Skin of body (tissue), 2 donors: Measurements from ENCODE around the gene PPIL6. TPM values are rescaled to one million over a fixed set of nuclear protein-coding genes. Genes with fewer than 3 reads are reported as not detected.
A peak's percentile ranks its signal among the peaks of the same experiment; 100 is the strongest.

Experiments used
- DNase-seq: peaks from one replicate; lab custom pipeline; 2025; lab: John Stamatoyannopoulos, UW
- total RNA-seq: library from RNA; depleted of rRNA; stranded (reverse); fragments of >200 nt; gene quantifications from one replicate; pipeline ENCODE4 v1.2.3, GENCODE V29; 2014

Gene PPIL6
- total RNA-seq, 1 donor from 2014 or later: 4.1 TPM

DNA sequence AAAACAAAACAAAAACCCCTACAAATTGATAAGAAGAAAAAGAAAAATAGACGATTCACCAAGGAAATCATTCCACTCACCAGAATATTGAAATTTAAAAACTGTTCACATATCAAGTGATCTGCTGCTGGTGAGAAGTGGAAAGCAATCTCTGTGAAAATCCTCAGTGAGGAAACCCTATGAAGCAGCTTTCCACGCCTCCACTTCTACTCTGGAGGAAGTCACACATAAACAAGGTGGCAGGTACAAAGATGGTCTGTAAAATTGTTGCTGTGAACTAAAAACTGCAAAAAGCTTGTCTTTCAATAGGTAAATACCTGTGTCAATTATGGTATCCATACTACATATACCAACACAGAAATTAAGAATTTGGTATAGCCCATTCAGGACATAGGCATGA lies 76.7 kb downstream of the PPIL6 start:
- DNase-seq: no peak

DNA sequence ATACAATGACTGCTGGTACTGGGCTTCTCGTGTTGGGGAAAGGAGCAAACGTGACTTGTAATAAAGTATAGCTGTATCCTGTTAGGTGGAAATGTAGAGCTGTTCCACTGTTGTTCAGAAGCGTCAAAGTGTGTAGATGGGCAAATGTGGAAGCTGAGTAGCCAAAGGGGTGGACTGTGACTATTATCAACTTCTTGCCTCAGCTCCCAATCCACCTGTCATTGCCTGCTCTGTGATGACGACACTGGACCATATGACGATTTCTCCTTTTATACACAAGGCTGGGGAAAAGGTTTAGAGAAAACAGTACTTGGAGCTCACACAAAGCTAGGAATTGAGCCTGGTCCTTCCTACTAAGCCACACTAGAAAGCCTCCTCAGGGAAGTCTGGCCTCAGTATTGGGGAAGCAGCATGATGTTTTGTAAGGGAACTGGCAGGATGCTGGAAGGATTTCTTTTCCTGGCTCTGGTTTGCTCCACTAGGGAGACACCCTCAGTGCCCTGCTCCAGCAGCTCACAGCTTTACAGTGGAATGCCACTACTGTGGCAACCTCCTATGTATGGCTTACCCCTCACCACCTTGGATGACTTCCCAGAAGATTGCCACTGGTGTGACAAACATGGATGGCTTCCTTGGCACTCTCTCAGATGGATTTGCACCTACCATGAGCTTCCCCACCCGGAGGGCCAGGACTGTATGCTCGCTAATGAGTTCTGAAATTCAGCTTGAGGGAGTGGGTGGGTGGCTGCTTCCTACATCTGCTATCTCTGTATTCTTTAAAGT lies 78.1 kb downstream of the PPIL6 start:
- no peak for DNase-seq

DNA sequence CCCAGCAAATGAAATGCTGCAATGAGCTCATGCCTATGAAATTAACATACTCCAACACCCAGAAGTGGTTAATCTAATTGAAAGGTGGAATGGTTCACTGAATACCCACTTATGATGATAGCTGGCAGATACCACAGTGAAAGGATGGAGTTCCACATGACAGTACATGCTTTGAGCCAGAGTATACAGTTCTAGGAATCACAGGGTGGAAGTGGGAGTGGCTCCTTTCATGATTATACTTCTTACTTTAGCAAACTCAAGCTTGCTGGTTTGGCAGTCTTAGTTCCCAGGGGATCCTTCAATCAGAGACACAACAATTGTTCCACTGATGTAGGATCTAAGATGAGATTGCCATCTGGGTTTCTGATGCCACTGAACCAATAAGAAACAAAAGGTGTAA lies 79.6 kb downstream of the PPIL6 start:
- DNase-seq: no peak

DNA sequence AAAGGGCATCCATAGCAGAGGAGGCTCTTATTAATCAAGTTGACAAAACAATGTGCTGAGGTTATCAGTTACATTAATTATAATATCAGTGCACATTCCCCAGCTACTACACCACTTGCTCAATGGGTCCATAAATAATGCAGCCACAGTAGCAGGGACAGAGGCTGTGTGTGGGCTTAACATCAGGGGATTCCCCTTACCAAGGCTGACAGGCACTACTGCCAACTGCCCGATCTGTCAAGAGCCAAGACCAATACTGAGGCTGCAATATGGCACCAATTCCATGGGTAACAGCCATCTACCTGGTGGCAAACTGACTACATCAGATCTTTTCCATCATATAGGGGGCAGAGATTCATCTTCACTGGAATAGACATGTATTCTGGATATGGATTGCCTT lies 80.1 kb downstream of the PPIL6 start:
- DNase-seq: no peak

DNA sequence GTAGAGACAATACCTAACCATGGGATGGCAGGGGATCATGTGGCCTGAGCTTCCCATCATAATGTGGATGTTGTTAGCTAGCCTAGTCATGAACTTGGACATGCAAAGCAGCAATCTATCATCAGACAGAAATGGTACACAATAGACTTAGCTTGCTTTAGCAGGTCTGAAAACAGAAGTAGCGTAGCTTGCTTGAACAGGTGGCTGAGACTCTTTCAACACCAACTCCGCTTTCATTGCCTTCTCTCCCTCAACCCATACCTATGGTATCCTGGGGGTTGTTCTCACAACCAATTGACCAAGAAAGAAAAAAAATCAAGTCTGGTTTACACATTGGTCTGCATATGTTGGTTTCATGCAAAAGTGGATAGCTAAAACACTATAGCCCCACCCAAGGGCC lies 81.2 kb downstream of the PPIL6 start:
- no peak for DNase-seq

DNA sequence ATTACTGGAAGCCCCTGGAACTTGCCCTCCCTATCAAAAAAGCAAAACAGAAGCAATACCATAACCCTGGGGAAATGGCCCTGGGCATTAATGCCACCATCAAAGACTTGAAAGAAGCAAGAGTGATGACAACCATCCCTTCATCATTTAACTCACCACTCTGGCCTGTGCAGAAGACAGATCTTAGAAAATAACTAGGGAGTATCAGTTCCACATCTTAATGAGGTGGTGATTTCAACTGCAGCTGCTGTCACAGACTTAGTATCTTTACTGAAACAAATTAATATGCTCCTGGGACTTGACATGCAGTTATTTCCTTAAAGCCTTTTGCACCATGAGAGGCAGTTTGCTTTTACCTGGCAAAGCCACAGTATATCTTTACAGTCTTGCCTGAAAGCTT lies 82.2 kb downstream of the PPIL6 start:
- DNase-seq: no peak

DNA sequence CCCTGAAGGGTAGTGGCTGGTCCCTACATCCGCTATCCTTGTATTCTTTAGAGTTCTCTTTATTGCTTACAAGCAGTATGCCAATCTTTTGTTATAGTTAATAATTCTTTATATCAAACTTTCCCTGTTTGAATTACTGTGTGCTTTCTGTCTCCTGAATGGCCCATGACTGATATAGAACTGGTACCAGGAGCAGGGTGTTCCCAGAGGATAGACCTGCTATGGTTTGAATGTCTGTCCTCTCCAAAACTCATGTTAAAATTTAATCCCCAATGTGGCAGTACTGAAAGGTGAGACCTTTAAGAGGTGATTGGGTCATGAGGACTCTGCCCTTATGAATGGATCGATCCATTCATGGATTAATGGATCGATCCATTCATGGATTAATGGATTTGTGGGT lies 84.2 kb downstream of the PPIL6 start:
- no peak for DNase-seq

DNA sequence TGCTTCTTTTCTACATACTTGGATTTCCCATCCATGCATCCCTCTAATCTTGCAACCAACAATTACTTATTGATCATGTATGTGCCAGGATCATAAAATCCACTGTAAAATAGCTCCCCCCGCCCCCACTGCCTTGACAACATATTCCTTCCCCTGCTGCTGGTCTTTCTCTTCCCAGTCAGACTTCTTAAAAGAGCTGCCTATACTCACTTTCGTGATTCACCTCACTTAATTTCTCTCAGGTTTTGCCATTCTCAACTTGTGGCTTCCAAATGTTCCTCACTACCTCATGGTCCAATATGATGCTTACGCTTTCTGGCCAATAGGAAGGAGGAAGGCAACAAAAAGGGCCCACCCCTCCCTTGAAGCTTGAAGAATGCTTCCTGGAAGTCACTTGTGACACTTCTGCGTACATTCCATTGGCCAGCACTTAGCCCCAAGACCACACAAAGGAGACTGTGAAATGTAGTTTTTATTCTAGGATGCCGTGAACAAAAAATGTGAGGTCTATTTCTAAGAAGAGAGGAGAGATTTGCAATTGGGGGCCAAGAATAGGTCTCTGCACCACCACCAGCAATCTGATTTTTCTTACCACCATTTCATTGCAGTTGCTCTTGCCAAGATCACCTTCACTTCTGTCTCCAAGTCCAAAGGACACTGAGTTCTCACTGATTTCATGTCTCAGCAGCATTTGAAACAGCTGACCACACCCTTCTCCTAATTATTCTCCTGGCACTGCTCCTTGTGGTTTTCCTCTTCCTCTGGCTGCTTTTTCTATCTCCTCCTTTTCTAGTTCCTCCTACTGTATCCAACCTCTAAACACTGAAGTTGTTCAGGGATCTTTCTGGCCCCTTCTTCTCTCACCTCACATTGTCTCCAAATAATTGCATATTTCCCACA lies 88.9 kb downstream of the PPIL6 start:
- no peak for DNase-seq

DNA sequence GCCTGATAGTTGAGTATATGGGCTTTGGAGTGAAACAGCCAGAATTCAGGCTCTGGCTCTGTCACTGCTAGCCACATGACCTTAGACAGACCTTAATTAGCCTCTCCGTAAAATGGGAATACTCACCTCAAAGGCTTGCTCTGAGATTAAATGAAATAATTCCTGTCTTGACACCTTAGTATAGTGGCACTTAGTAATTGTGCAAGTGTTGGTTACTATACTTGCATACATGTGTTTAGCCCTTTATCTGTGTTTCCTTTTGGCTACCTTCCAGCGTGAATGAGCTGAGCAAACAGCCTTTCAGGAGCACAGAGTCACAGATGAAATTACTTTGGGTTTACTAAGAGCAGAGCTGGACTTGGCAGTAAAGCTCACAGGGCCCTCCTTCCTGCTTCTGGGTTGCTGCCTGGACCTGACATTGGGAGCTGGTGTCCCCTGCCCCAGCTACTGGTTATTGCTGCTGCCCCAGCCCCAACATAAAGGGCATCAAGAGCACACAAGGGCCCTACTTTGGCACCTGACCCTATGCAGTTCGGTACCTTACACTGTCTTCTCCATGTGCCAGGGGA lies 90.9 kb downstream of the PPIL6 start:
- peak; percentile 12 for DNase-seq

DNA sequence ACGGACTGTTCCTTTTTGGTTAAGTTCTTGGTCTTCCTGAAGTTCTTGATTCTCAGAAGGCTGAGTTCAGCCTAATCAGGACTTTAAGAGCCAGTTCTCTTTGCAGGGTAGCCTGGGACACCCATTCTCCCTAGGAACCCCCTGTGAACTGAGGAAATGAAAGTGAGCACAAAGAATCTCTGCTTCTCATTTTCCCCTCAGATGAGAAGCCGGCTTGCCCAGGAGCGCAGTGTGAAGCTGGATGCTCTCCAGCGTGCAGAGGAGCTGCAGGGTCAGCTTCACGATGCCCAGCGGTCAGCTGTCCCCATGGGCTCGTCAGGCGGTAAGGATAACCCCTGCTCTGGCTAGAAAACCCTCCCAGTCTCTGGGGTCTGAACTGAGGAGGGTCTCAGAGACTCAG lies 92.2 kb downstream of the PPIL6 start:
- no peak for DNase-seq

DNA sequence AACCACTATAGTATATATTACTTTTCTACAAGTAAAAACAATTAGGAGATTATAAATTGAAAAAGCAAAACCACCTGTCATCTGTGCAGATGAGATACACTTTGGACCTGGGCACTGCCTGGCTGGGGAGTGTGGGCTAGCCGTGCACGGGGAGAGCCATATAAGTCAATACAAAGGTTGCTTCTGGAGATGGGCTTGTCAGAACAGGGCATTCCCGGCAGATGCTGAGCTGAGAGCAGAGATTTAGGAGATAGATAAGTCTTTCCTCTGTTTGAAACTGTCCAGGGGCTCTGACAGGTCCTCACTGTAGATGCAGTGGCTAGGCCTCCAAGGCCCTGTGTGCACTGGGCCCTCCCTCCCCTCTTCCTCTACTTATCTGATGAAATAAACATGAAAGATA lies 92.6 kb downstream of the PPIL6 start:
- DNase-seq: no peak

DNA sequence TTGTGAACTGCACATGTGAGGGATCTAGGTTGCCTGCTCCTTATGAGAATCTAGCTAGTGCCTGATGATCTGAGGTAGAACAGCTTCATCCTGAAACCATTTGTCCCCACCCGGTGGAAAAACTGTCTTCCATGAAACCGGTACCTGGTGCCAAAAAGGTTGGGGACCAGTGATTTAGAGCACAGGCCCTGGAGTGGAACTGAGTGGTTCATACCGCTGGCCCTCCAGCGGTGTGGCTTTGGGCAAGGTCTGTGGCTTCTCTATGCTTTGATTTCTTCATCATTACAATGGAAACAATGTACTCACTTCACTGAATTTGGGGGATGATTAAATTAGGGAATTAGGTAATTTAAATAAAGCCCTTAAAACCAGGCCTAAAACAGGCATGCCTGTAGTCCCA lies 94.4 kb downstream of the PPIL6 start:
- DNase-seq: no peak

DNA sequence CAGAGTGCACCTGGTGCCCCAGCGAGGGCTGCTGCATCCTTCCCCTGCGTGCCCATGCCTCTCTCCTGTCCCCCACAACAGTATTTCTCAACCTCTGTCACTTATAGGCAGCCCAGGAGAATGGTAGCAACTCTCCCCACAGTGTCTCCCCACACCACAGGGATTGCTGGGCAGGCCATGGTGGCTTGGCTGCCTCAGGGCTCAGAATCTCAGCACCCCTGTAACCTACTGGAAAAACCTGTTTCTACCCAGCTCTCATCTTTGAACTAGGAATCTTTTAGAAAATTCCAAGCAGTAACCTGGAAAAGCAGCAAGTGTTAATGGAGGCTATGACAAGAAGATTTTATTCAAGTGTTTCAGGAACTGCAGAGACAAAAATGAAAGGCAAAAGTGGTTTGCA lies 96.2 kb downstream of the PPIL6 start:
- no peak for DNase-seq

DNA sequence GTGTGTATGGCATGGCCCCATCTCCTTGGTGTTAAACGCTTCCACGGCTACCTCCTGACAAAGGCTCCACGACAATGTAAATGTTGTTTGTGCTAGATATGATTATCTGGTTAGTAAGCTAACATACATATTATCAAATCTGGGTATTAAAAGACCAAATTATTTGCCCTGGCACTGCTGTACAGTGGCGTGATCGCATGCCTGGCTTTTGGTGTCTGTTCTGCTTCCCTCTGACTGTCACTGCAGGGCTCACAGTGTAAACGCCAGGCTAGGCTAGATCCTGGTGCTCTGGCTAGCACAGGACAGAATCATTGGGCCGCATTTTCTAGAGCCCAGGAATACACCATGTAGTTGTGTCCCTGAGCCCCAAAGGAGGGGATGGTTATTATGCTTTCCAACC lies 96.9 kb downstream of the PPIL6 start:
- no peak for DNase-seq

DNA sequence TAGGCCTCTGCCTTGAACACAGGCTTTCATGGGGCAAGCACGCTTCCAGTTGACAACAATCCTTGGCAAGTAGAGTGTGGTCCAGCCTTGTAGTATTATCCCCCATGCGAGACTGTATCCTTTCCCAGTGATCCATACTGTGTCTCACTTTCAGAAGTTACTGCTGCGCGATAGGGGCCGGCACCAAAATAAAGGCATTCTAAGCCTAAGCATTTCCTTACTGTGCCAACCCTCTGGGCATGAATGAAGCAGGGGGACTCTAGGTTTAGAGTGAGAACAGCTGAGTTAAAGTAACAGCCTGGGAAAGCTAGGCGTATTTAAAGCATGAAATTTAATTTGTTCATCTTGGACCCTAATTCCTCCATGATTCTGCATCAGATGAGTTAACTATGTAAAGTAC lies 97.5 kb downstream of the PPIL6 start:
- no peak for DNase-seq

DNA sequence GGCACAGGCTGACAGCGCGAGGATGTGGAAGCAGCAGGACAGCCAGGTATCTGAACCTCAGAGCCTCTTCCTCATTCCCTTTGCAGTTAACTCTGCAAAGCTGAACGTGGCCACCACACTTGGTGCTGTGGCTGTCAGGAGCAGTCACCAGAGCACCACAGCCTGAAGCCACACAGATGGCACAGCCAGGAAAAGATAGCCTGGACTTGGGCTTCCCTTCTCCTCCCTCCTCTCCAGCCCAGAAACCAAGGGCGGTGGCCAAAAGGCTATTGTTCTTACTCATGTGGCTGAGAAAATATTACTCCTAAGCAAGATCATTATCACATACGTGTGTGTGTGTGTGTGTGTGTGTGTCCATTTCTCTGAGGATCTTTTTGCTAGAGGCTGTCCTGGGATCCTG lies 97.9 kb downstream of the PPIL6 start:
- no peak for DNase-seq

DNA sequence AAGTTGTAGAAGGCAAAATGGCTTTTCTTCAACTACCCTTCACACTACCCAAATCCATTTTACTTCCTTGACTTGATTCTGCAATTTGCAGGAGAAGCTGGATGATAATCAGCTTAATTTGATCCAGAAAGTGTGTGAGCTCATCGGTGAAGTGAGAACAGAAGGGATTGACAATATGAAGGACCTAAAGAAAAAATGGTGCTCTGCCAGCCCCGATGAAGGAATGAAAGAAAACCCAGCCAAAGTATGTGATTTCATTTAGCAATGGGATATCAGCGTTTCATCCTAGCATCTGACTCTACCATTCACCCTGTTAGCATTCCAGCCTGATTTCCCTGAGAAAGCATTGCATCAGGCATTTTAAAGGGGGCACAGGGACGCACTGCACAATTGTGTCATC lies 99.6 kb downstream of the PPIL6 start:
- DNase-seq: no peak

Other genes with a start within 250 kb of the PPIL6 start
- 187 TPM for gene CD164, start 58.2 kb downstream of the PPIL6 start, total RNA-seq
- 13.1 TPM for gene SMPD2, start 96 bp upstream of the PPIL6 start, total RNA-seq
- gene MICAL1, start 15.1 kb upstream of the PPIL6 start, total RNA-seq: 18.6 TPM
- gene ZBTB24, start 42.6 kb upstream of the PPIL6 start, total RNA-seq: 7.4 TPM